ENCODE measurements around the gene ALMS1.
"Not testable (repeated sequence)": the region's sequence is repeated elsewhere in the genome, so short reads cannot be mapped to it uniquely, and the experiment has no call there.

DNA sequence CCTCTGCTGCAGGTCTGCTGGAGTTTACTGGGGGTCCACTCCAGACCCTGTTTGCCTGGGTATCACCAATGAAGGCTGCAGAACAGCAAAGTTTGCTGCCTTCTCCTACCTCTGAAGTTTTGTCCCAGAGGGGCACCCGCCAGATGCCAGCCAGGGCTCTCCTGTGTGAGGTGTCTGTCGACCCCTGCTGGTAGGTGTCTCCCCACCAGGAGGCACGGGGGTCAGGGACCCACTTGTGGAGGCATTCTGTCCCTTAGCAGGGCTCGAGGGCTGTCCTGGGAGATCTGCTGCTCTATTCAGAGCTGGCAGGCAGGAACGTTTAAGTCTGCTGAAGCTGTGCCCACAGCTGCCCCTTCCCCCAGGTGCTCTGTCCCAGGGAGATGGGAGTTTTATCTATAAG, 124.8 kb downstream of the ALMS1 start:
- TF ChIP-seq, protein P1, sequence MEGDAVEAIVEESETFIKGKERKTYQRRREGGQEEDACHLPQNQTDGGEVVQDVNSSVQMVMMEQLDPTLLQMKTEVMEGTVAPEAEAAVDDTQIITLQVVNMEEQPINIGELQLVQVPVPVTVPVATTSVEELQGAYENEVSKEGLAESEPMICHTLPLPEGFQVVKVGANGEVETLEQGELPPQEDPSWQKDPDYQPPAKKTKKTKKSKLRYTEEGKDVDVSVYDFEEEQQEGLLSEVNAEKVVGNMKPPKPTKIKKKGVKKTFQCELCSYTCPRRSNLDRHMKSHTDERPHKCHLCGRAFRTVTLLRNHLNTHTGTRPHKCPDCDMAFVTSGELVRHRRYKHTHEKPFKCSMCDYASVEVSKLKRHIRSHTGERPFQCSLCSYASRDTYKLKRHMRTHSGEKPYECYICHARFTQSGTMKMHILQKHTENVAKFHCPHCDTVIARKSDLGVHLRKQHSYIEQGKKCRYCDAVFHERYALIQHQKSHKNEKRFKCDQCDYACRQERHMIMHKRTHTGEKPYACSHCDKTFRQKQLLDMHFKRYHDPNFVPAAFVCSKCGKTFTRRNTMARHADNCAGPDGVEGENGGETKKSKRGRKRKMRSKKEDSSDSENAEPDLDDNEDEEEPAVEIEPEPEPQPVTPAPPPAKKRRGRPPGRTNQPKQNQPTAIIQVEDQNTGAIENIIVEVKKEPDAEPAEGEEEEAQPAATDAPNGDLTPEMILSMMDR (IDR thresholded peaks at IDR 0.05), result not testable (repeated sequence)
- not testable (repeated sequence) for TF ChIP-seq POLR2A, EP300, POLR2AphosphoS5 (IDR thresholded peaks at IDR 0.05)
